Mononuclear cell (primary cell): ENCODE results near the gene HSFX3. TPM values are rescaled to one million over a fixed set of nuclear protein-coding genes. Genes with fewer than 3 reads are reported as not detected.
"Not testable (repeated sequence)": the region's sequence is repeated elsewhere in the genome, so short reads cannot be mapped to it uniquely, and the experiment has no call there.

Experiments
- H3K27me3 ChIP-seq: 2 replicates; pipeline ENCODE4 v1.6.0; 2011; ENCODE audit warnings: low read length, control low read depth; ENCODE audit not compliant: insufficient read depth
- H3K4me1 ChIP-seq: 2 replicates; pipeline ENCODE4 v1.5.1; 2011; ENCODE audit warnings: mild to moderate bottlenecking, low read length, control low read depth; ENCODE audit not compliant: insufficient read depth
- H3K4me3 ChIP-seq: 2 replicates; pipeline ENCODE4 v1.5.1; 2011; ENCODE audit warnings: mild to moderate bottlenecking, low read length, moderate library complexity
- H3K9me3 ChIP-seq: 2 replicates; pipeline ENCODE4 v1.5.1; 2011; ENCODE audit warnings: low read depth, mild to moderate bottlenecking, control low read depth, low read length
- total RNA-seq: library from RNA; depleted of rRNA; stranded (reverse); fragments of >200 nt; gene quantifications from one replicate; pipeline ENCODE4 v1.2.3, GENCODE V29; 2012

Gene HSFX3
- total RNA-seq, 1 donor = not detected

DNA sequence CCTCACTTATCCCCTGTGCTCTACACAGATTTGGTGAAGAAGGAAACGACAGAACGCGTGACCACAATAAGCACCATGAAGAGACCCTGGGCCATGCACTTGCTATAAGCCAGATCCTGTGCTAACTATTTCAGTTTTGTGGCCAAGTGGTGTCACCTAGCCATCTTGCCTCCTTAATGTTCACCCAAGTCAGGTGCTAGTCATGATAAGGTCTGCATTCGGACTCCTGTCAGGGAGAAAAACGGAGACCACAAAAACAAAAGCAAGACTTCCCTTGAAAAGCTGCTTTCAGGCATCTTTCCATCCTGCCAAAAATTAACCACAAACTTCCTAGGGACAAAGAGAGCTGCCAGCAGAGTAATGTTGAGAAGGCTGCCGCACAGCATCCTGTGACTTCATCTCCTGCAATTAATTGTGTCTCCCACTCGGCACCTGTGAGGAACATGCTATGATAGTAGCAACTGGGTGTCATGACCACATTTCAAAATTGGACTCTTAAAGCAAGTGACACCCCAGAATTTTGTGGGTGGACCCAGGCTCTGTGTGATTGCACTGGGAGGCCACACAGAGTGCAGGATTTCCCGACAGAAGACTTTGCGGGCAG lies 35.8 kb downstream of the HSFX3 start:
- no peaks in the 10 kb centered on the region for H3K9me3 ChIP-seq
- no peaks in the 10 kb centered on the region for H3K27me3 ChIP-seq
- H3K4me1 ChIP-seq = peaks cover 54% of the 10 kb centered on the region
- no peak overlapping the region for H3K4me3 ChIP-seq

DNA sequence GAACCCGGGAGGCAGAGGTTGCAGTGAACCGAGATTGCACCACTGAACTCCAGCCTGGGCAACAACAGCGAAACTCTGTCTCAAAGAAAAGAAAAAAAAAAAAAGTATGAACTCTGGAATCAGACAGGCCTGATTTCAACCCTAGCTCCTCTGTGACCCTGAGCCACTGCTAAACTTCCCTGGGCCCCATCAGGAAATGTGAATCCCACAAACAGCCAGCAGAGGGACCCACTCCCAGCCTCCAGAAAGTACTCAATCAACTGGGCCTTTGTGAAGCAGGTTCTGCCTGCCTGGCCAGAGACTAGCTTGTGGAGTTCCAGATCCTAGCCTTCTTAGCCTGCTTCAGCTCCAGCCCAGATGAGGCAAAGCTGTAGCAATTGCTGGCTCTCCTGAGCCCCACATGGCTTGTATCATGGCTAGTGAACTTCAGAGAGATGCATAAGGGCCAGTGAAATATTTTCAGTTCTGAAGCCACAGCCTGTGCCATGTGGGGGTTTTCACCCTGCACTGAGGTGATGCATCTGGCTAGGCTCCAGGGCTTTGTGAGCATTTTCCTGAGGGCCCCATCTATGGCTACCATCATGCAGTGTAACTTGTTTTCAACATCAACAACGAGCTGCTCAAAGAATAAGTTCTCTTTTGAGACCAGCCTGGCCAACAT lies 37.4 kb downstream of the HSFX3 start:
- Histone ChIP-seq H3K4me1 (peaks cover 54% of the 10 kb centered on the region), H3K27me3 (no peaks in the 10 kb centered on the region), H3K4me3 (no peak overlapping the region), H3K9me3 (no peaks in the 10 kb centered on the region)

DNA sequence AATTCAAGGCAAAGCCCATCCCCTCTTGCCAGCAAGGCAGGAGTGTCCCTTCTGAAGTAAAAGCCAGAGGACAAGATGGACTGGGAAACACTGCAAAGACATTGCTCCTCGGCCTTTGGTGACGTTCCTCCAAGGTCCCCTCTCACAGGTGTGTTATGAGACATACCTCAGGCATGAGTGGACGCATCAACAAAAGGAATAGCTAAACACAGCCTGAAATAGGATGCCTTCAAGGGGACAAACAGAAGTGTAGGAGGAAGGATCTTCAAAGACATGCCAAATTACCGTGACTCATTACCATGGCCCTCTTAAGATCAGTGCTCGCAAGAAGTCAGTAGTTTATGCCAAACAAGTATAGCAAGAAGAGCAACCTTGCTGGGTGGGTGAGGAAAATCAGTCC lies 38.6 kb downstream of the HSFX3 start:
- H3K4me3 ChIP-seq = no peak overlapping the region
- no peaks in the 10 kb centered on the region for H3K9me3 ChIP-seq
- H3K27me3 ChIP-seq = no peaks in the 10 kb centered on the region
- H3K4me1 ChIP-seq = peaks cover 50% of the 10 kb centered on the region

DNA sequence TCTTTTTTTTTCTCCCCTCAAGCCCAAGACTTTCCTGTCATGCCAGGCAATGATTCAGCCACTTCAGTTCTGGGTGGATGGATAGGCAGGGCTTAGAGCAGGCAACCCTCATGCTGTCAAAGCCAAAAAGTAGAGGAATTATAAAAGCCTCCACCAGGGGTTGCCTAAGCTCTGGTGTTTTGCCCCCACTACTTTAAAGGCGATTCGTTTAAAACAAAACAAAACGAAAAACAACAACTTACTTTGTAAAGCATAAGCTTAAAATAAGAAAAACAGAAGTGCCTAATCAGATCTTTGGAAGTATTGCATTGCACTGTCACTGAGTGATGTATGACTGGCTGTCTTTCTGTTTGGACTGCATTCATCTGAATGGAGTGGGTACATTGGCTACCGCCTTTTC lies 39.3 kb downstream of the HSFX3 start:
- Histone ChIP-seq H3K4me3 (no peak overlapping the region), H3K27me3 (no peaks in the 10 kb centered on the region), H3K9me3 (no peaks in the 10 kb centered on the region), H3K4me1 (peaks cover 48% of the 10 kb centered on the region)

DNA sequence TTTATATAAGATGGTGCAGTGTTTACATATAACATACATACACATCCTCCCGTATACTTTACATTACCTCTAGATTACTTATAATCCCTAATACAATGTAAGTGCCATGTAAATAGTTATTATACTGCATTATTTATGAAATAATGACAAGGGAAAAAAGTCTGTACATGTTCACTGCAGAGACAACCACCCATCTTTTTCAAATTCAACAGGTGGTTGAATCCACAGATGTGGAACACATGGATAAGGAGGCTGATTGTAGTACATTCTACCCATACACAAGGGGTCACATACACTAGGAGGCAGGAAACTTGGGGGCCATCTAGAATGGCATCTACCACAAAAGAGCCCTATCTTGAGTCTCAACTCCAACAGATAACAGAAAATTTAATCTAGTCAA lies 41.3 kb downstream of the HSFX3 start:
- H3K27me3 ChIP-seq = no peaks in the 10 kb centered on the region
- no peaks in the 10 kb centered on the region for H3K9me3 ChIP-seq
- H3K4me3 ChIP-seq = no peak overlapping the region
- peaks cover 42% of the 10 kb centered on the region for H3K4me1 ChIP-seq

DNA sequence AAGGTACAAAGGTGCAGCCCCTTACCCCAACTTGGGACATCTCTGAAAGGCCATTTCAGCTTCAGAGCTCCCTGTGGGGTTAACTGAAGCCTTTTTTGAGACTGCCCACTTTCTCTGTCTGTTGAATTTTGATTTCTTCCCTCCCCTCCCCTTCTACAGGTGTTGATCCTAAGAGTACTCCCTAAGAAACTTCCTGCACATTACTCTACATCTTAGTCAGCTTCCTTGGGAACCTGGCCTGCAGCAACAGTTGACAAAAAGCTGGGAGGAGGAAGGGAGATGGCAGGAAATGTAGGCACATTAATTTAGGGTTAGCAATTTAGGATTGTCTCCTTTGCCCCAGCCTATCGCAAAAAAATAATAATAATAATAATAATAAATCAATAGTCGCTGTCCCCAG lies 43.4 kb downstream of the HSFX3 start:
- no peaks in the 10 kb centered on the region for H3K27me3 ChIP-seq
- H3K4me1 ChIP-seq = peaks cover 42% of the 10 kb centered on the region
- H3K9me3 ChIP-seq = no peaks in the 10 kb centered on the region
- H3K4me3 ChIP-seq = no peak overlapping the region

DNA sequence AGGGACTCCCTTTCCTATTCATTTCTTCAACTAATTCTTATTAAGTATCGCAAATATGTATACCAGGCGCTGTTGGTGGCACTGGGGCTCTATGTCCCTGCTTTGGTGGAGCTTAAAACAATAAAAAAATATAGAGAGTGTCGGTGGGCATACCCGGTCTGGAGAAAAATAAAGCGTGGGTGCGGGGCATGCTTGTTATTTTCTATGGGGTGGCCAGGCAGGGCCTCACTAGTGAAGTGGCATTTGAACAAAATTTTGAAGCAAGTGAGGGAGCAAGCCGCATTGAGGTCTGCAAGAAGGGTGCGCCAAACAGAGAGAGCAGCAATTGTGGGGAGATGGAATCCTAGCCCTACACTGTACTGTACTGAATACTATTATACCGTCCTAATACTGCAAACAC lies 44.1 kb downstream of the HSFX3 start:
- Histone ChIP-seq H3K9me3 (no peaks in the 10 kb centered on the region), H3K4me3 (no peak overlapping the region), H3K4me1 (peaks cover 38% of the 10 kb centered on the region), H3K27me3 (no peaks in the 10 kb centered on the region)

DNA sequence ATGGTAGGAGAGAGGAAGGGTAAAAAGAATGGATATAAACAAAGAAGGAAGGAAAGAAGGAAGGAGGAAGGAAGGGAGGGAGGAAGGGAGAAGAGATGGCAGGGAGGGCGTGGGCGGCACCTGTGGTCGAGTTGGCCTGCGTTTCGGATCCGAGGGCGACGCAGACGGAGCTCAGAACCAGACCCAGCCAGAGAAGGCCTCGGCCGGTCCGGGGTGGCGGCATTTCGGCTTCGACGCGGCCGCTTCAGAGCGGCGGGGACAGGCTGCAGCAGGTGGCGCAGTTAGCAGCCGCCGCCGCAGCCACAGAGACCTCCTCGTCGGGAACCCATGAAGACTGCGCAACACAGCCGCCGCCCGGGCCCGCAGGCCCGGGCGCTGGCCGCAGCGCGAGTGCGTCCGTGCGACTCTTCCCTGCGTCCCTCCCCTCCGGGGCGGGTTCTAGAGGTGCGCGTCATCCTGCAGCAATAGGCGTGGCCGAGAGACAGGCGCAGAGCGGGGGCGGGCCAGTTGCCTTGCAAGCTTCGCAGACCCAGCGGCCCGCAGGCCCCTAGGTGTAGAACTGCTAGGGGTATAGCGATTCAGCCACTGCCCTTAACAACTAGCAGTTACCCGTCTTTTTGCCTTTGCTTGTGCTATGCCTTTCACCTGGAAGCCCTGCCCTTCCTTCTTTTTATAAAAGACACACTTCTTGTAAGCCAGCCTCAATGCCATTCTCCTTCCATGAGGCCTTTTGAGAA lies 44.6 kb downstream of the HSFX3 start, which contains the start of gene IDS:
Gene IDS (minus strand): TSS at position 392 of the 737 bp plus-strand sequence. CDS start 169 bp downstream, at position 223.
- Histone ChIP-seq H3K4me1 (peaks cover 36% of the 10 kb centered on the region), H3K4me3 (peak within 1 kb of the TSS; percentile 64), H3K27me3 (no peaks in the 10 kb centered on the region)

DNA sequence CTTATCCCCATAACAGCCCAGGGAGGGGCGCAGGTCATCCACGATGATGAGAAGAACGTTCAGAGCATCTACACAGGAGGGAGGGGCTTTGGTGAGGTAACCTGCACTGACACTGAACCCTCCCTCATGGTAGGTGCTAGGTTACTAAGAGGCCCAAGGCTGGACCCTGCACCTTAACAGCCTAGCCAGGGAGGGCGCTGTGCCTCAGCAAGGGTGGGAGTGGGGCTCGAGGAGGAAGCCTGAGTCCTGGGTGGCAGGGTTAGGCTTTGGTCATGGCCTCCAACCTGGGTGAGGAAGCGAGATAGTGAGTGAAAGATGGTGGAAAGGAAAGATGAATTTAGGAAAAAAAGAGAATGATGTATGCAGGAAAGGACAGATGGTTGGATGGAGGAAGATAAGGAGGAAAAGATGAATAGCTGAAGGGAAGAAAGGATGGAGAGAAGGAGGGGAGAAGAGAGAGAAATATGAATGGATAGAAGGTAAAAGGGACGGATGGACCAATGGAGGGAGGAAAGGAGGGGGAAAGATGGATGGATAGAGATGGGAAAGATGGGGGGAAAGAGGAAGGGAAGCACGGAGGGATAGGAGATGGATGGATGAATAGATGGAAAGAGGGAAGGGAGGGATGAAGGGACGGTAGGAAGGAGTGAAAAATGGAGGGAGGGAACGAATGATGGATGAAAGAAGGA lies 45.4 kb downstream of the HSFX3 start:
- Histone ChIP-seq H3K4me3 (peak overlapping the region; percentile 64), H3K27me3 (no peaks in the 10 kb centered on the region), H3K9me3 (no peaks in the 10 kb centered on the region), H3K4me1 (peaks cover 32% of the 10 kb centered on the region)

More for the DNA sequence above, 44.6 kb downstream of the HSFX3 start, which contains the start of gene IDS:
- no peaks in the 10 kb centered on the region for H3K9me3 ChIP-seq

DNA sequence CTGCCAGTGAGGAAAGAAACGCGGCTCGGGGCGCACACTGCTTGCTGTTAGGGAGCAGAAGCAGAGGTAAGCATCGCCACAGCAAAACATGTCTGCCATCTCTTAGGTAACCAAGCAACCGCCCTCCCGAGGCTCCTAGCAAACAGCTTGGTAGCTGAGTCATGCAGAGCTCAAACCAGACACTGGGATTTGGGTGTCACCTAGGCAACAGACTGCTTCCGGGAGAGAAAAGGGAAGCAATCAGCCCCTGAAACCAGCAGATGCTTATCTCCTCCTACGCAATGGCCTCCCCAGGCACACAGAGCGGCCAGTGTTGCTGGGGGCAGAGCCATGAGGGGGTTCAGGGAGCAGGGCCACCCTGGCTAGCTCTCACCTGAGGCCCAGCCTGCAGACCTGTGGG lies 46.3 kb downstream of the HSFX3 start:
- H3K9me3 ChIP-seq, H3K27me3 ChIP-seq: not testable (repeated sequence)
- Histone ChIP-seq H3K4me1 (peaks cover 32% of the 10 kb centered on the region), H3K4me3 (peak overlapping the region; percentile 12)

DNA sequence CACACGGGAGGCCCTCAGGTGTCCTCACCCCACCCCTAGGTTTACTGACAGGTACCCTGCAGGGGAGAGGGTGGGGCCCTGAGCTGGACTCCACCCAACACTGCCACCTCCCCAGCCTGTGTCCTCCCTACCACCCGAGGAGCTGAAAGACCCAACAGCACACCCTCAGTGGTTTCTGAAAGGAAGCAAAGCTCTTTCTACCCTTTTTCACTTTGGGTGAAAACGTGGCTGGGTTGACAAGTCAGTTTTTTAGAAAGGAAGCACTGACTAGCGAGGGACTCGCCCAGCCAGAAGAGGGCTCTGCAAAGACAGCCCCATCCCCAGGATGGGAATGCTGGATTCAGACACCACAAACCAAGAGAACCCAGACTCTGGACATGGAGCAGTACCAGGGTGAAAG lies 46.8 kb downstream of the HSFX3 start:
- peaks cover 32% of the 10 kb centered on the region for H3K4me1 ChIP-seq
- not testable (repeated sequence) for H3K4me3 ChIP-seq, H3K27me3 ChIP-seq, H3K9me3 ChIP-seq

DNA sequence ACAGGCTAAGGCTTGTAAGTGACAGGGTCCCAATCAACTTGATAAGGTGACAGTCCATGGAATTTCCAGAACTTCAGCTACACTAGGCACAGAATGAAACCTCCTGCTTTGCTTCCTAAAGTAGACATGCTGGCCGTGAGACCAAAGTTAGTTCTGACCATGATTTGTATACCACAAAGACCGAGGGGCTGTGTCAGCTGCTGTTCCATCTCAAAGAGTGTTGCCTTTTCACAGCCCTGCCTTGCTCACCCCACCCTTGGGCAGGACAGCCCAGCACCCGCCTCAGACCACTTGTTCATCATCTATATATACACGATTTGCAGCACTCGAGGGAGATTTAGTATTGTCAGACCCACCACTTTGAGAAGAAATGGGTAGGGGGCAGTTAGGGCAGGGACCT lies 50.0 kb downstream of the HSFX3 start:
- no peak overlapping the region for H3K4me3 ChIP-seq
- no peaks in the 10 kb centered on the region for H3K9me3 ChIP-seq
- no peaks in the 10 kb centered on the region for H3K27me3 ChIP-seq
- peaks cover 25% of the 10 kb centered on the region for H3K4me1 ChIP-seq

DNA sequence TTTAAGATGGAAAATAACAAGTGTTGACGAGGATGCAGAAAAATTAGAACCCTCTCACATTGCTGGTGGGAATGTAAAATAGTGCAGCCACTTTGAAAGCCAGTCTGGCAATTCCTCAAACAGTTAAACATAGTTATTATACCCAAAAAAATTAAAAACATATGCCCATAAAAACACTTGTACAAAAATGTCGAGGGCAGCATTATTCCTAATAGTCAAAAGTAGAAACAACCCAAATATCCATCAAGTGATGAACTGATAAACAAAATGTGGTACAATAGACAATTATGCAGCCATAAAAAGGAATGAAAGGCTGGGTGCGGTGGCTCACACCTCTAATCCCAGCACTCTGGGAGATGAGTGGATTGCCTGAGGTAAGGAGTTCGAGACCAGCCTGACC lies 51.0 kb downstream of the HSFX3 start:
- Histone ChIP-seq H3K4me1 (peaks cover 16% of the 10 kb centered on the region), H3K27me3 (no peaks in the 10 kb centered on the region), H3K9me3 (no peaks in the 10 kb centered on the region), H3K4me3 (no peak overlapping the region)
